Ovary (tissue), 3 donors: ENCODE results near the gene P2RY6.

Source experiments
- CTCF ChIP-seq, 3 donors: fragments of 450-650 bp in 2 of 3; fragments of 200-600 bp in 1 of 3; IDR thresholded peaks; one replicate each; pipeline versions ENCODE4 v1.5.1 to v1.8.0; 2016 to 2022; ENCODE audit warnings: antibody characterized with exemption in 3 of 3, mild to moderate bottlenecking in 1 of 3
- POLR2A ChIP-seq: fragments of 450-650 bp; IDR thresholded peaks from one replicate; pipeline ENCODE4 v1.6.1; 2017; ENCODE audit warnings: antibody characterized with exemption, mild to moderate bottlenecking, moderate library complexity
- donor health status: DM: no; HTN: no; CAD: no.

- TF ChIP-seq CTCF (IDR thresholded peaks at IDR 0.05) (no peak), POLR2A (no peak)
Measured at GRCh38 chr11:73317373-73317772, 45.2 kb downstream of the P2RY6 start.
